Lung (tissue), 12 donors: ENCODE measurements around the gene MRPS10. TPM values are rescaled to one million over a fixed set of nuclear protein-coding genes. Genes with fewer than 3 reads are reported as not detected.

Source experiments
- ATAC-seq: fragments of 200-7000 bp; cut with Tn5 transposase; one replicate; pipeline ENCODE4 v1.9.1; 2020; ENCODE audit warnings: moderate number of reproducible peaks; ENCODE audit not compliant: insufficient read depth, low FRiP score
- DNase-seq, 3 donors: peaks; one replicate each; pipeline ENCODE4 v3.0.0-alpha.2; 2013 to 2017
- H3K27ac ChIP-seq, 2 donors: one replicate each; pipeline ENCODE4 v1.5.1; 2013; ENCODE audit warnings: mild to moderate bottlenecking in 2 of 2, moderate library complexity in 2 of 2, control low read depth in 1 of 2, inconsistent platforms in 1 of 2, low read depth in 1 of 2, low read length in 1 of 2
- H3K27me3 ChIP-seq, 3 donors: one replicate each; pipeline ENCODE4 v1.5.1; 2013; ENCODE audit warnings: low read length in 2 of 3; ENCODE audit not compliant: control insufficient read depth in 3 of 3, insufficient read depth in 3 of 3
- H3K36me3 ChIP-seq, 4 donors: one replicate each; pipeline ENCODE4 v1.5.1; 2013; ENCODE audit warnings: low read length in 4 of 4, mild to moderate bottlenecking in 1 of 4, moderate library complexity in 1 of 4; ENCODE audit not compliant: control insufficient read depth in 4 of 4, insufficient read depth in 4 of 4
- H3K4me1 ChIP-seq, 5 donors: one replicate each; pipeline ENCODE4 v1.5.1; 2013; ENCODE audit warnings: low read length in 5 of 5, mild to moderate bottlenecking in 2 of 5, moderate library complexity in 1 of 5; ENCODE audit not compliant: control insufficient read depth in 5 of 5, insufficient read depth in 5 of 5
- H3K4me3 ChIP-seq: one replicate; pipeline ENCODE4 v1.5.1; 2013; ENCODE audit warnings: mild to moderate bottlenecking, control low read depth, moderate library complexity
- H3K9ac ChIP-seq, 2 donors: one replicate each; pipeline ENCODE4 v1.5.1; 2013; ENCODE audit warnings: low read length in 2 of 2, control low read depth in 1 of 2; ENCODE audit not compliant: insufficient read depth in 1 of 2
- H3K9me3 ChIP-seq, 4 donors: one replicate each; pipeline ENCODE4 v1.5.1; 2013; ENCODE audit warnings: low read length in 3 of 4, mild to moderate bottlenecking in 1 of 4, moderate library complexity in 1 of 4; ENCODE audit not compliant: control insufficient read depth in 4 of 4, insufficient read depth in 3 of 4
- WGBS, 2 donors: extraction: QIAGEN DNeasy Blood & Tissue Kit; methylation state at CpG; one replicate each; pipeline ENCODE4 v1.1.7; 2013; 5-methylcytosine and 5-hydroxymethylcytosine counted together
- polyA plus RNA-seq, 2 donors: library from polyadenylated mRNA; stranded (reverse); fragments of 200-250 nt; gene quantifications; one replicate each; pipeline ENCODE4 v1.2.1, GENCODE V29; 2013
- total RNA-seq, 2 donors: library from RNA; depleted of rRNA in 1 of 2; stranded (reverse); fragments of >200 nt in 1 of 2; gene quantifications; one replicate each; pipeline ENCODE4 v1.2.1, GENCODE V29; 2014 to 2021
- TF ChIP-seq, protein P1 (sequence below): IDR thresholded peaks from 2 replicates; pipeline ENCODE4 v1.5.1; 2012; ENCODE audit warnings: mild to moderate bottlenecking; ENCODE audit errors: control extremely low read depth, extremely low read depth
- donor health status: control.
- donor health status: control.
- donor health status: Bipolar disorder and iron deficiency.
- donor health status: healthy.
- donor health status: DM: yes; HTN: yes; CAD: no.

MRPS10 gene
- total and polyA plus RNA-seq, 4 donors: 19.7 to 26.5 (median 22.5) TPM

DNA sequence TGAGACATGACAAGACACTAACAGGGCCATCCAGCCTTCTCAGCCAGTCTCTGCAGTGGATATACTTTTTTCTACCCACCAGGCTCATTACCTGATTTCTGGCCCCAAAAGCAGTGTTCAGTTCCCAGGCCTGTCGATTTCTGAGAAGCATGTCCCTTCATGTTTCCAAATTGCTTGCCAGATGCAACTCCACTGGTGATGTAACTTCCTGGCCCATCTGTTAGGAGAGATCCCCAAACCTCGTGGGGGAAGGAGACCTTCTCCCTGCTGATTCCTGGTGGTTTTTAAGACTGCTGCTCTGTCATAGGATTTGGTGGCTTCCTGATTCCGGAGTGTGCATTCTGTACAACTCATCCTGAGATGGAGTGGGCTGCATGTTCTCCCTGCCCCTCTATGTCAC is 31.6 kb upstream of the MRPS10 start:
- no peak for ATAC-seq
- Histone ChIP-seq H3K4me1 (peaks cover 5 to 33% (median 14%) of the 10 kb centered on the region in 5 donors), H3K9ac (no peak overlapping the region), H3K36me3 (peaks cover 0 to 30% (median 6%) of the 10 kb centered on the region in 4 donors), H3K9me3 (no peaks in the 10 kb centered on the region), H3K27ac (no peak overlapping the region), H3K27me3 (no peaks in the 10 kb centered on the region), H3K4me3 (no peak overlapping the region)
- TF ChIP-seq, protein P1, sequence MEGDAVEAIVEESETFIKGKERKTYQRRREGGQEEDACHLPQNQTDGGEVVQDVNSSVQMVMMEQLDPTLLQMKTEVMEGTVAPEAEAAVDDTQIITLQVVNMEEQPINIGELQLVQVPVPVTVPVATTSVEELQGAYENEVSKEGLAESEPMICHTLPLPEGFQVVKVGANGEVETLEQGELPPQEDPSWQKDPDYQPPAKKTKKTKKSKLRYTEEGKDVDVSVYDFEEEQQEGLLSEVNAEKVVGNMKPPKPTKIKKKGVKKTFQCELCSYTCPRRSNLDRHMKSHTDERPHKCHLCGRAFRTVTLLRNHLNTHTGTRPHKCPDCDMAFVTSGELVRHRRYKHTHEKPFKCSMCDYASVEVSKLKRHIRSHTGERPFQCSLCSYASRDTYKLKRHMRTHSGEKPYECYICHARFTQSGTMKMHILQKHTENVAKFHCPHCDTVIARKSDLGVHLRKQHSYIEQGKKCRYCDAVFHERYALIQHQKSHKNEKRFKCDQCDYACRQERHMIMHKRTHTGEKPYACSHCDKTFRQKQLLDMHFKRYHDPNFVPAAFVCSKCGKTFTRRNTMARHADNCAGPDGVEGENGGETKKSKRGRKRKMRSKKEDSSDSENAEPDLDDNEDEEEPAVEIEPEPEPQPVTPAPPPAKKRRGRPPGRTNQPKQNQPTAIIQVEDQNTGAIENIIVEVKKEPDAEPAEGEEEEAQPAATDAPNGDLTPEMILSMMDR: no peak
- no peak for DNase-seq
- WGBS, 2 donors: 36 to 60% methylated on average over 3 of the region's 3 CpGs

DNA sequence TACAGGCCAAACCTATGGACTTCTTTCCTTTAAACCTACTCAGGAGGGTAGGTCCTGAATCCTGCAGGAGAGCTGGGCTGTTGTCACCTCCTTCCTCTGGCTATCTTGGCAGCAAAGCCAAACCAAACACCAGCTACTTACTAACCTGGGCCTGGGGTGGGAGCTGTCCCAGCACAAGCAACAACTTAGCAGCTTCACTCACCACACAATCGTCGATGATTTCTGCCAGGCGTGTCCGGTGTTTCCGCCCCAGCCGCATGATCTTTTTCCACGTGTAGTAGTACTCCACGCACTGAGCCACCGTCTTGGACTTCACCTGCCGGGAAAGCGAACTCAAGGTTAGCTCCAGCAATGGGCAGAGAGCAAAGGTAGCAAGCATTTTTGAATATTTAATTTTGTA is 25.4 kb upstream of the MRPS10 start:
- no peaks in the 10 kb centered on the region for H3K9me3 ChIP-seq
- no peaks in the 10 kb centered on the region for H3K4me1 ChIP-seq
- H3K9ac ChIP-seq: no peak overlapping the region
- ATAC-seq (no peak), DNase-seq (no peak)
- H3K27me3 ChIP-seq: no peaks in the 10 kb centered on the region
- H3K27ac ChIP-seq: no peak overlapping the region
- H3K36me3 ChIP-seq: peaks cover 0 to 39% (median 10%) of the 10 kb centered on the region in 4 donors
- 96 to 97% methylated on average over 11 of the region's 11 CpGs for WGBS, 2 donors
- no peak overlapping the region for H3K4me3 ChIP-seq
- TF ChIP-seq, protein P1: no peak

DNA sequence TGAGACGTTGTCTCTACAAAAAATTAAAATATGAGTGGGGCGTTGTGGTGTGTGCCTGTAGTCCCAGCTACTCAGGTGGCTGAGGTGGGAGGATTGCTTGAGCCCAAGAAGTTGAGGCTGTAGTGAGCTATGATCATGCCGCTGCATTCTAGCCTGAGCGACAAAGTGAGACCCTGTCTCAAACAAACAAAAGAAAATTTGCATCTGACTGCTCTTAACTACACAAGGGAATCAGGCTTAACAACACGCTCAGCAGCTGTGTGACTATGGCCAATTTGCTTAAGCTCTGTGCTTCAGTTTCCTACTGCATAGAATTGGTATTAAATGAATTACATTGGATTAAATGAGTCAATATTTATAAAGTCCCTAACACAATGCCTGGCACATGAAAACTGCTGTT is 24.3 kb upstream of the MRPS10 start:
- DNase-seq: no peak
- H3K36me3 ChIP-seq: peaks cover 0 to 42% (median 10%) of the 10 kb centered on the region in 4 donors
- no peaks in the 10 kb centered on the region for H3K9me3 ChIP-seq
- WGBS, 2 donors: 93% methylated on average over 5 of the region's 5 CpGs
- no peaks in the 10 kb centered on the region for H3K4me1 ChIP-seq
- H3K27me3 ChIP-seq: no peaks in the 10 kb centered on the region
- no peak overlapping the region for H3K4me3 ChIP-seq
- H3K27ac ChIP-seq: no peak overlapping the region
- no peak overlapping the region for H3K9ac ChIP-seq
- TF ChIP-seq, protein P1: no peak
- no peak for ATAC-seq

DNA sequence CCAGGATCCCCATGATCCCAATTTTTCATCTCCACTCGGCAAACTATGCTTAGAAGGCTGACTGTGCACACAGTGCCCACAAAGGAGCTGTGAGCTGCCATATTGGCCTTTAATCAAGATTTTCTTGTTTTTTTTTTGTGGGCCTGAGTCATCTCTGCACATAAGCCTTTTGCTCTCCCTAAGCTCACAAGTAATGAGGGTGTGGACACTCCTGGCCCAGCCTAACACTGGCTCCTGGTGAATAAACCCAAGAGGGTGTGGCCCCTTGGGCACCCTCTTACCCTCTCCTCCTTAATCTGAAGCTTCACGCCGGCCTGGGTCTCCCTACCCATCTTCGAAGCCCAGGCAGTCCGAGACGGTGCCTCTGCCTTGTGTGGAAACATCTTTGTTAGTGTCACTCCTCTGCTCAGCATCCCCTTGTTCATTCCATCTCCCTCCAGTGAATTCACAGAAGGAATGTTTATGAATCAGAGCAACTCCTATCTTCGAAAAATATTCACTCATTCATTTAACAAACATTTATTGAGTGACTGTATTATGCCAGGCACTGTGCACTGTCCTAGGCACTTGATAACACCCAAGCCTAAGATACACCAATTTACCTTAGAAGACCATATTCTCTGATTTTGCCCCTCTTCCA is 22.2 kb upstream of the MRPS10 start:
- Histone ChIP-seq H3K9ac (no peak overlapping the region), H3K4me1 (no peaks in the 10 kb centered on the region), H3K27me3 (no peaks in the 10 kb centered on the region), H3K27ac (no peak overlapping the region), H3K4me3 (no peak overlapping the region), H3K9me3 (no peaks in the 10 kb centered on the region), H3K36me3 (peaks cover 0 to 40% (median 14%) of the 10 kb centered on the region in 4 donors)
- ATAC-seq (no peak), DNase-seq (no peak)
- 90 to 98% methylated on average over 7 of the region's 7 CpGs for WGBS, 2 donors
- TF ChIP-seq, protein P1: no peak
